Epithelial cell of esophagus (primary cell): Measurements from ENCODE around the gene NOL11.
A peak's percentile ranks its signal among the peaks of the same experiment; 100 is the strongest.
"Not testable (repeated sequence)": the region's sequence is repeated elsewhere in the genome, so short reads cannot be mapped to it uniquely, and the experiment has no call there.

Experiments used
- DNase-seq: peaks from one replicate; pipeline ENCODE4 v3.0.0; 2010; ENCODE audit warnings: low read depth
- H3K4me3 ChIP-seq: 2 replicates; pipeline ENCODE4 v1.5.1; 2011; ENCODE audit warnings: mild to moderate bottlenecking, low read length, control low read depth
- TF ChIP-seq, protein P1 (sequence below): IDR thresholded peaks from 2 replicates; pipeline ENCODE4 v1.5.1; 2011; ENCODE audit warnings: low read depth, mild to moderate bottlenecking, low read length, control low read depth, inconsistent platforms; ENCODE audit not compliant: insufficient read depth; ENCODE audit errors: missing control alignments

The NOL11 gene

GRCh38 chr17:67737145-67737544, 19.4 kb downstream of the NOL11 start:
- DNase-seq, result no peak
- TF ChIP-seq, protein P1, sequence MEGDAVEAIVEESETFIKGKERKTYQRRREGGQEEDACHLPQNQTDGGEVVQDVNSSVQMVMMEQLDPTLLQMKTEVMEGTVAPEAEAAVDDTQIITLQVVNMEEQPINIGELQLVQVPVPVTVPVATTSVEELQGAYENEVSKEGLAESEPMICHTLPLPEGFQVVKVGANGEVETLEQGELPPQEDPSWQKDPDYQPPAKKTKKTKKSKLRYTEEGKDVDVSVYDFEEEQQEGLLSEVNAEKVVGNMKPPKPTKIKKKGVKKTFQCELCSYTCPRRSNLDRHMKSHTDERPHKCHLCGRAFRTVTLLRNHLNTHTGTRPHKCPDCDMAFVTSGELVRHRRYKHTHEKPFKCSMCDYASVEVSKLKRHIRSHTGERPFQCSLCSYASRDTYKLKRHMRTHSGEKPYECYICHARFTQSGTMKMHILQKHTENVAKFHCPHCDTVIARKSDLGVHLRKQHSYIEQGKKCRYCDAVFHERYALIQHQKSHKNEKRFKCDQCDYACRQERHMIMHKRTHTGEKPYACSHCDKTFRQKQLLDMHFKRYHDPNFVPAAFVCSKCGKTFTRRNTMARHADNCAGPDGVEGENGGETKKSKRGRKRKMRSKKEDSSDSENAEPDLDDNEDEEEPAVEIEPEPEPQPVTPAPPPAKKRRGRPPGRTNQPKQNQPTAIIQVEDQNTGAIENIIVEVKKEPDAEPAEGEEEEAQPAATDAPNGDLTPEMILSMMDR, result no peak

GRCh38 chr17:67742025-67742424, 24.3 kb downstream of the NOL11 start:
- no peak overlapping the region for H3K4me3 ChIP-seq
- no peak for DNase-seq
- TF ChIP-seq, protein P1, result no peak

More at GRCh38 chr17:67737145-67737544, 19.4 kb downstream of the NOL11 start:
- H3K4me3 ChIP-seq, result no peak overlapping the region

- no peak overlapping the region for H3K4me3 ChIP-seq
- no peak for DNase-seq
- TF ChIP-seq, protein P1, result no peak
These were observed 29.2 kb downstream of the NOL11 start for GRCh38 chr17:67746704-67747571.

DNA sequence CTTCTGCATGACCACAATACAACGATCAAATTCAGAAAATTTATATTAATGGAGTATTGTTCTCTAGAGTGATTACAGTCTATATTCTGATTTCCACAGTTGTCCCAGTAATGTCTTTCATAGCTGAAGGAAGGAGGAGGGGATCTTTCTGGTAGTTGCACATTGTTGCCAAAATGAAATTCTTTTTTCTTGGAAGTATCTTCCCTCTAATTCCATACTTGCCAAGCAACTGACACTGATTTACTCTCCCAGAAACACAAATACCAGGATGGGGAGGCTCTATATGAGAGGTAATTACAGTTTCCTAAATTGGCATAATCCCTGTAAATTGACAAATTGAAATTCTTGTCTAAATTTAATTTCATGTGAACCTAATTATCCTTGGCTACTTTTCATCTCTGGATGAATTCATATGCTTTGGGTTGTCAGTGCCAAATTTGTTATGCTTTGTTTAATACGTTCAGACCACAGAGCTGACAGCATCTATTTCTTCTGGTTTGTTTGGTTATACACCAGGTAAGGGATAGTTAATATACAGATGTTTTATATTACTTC, 30.0 kb downstream of the NOL11 start:
- no peak overlapping the region for H3K4me3 ChIP-seq
- TF ChIP-seq, protein P1, result no peak
- no peak for DNase-seq

DNA sequence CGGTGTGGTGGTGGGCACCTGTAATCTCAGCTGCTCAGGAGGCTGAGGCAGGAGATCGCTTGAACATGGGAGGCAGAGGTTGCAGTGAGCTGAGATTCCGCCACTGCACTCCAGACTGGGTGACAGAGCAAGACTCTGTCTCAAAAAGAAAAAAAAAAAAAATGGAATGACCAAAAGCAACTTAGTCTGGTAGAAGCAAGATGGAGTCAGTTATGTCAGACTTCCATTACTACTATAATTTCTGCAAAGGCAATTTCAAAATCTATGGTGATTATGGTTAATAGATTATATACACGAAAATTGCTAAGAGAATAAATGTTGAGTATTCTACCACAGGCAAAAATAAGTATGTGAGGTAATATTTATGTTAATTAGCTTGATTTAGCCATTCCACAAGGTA, 32.3 kb downstream of the NOL11 start:
- no peak for DNase-seq
- TF ChIP-seq, protein P1, result no peak
- H3K4me3 ChIP-seq, result no peak overlapping the region

- TF ChIP-seq, protein P1, result peak; percentile 37
- DNase-seq, result peak; percentile 79
- H3K4me3 ChIP-seq, result no peak overlapping the region
These were observed 33.7 kb downstream of the NOL11 start for GRCh38 chr17:67751101-67752074.

DNA sequence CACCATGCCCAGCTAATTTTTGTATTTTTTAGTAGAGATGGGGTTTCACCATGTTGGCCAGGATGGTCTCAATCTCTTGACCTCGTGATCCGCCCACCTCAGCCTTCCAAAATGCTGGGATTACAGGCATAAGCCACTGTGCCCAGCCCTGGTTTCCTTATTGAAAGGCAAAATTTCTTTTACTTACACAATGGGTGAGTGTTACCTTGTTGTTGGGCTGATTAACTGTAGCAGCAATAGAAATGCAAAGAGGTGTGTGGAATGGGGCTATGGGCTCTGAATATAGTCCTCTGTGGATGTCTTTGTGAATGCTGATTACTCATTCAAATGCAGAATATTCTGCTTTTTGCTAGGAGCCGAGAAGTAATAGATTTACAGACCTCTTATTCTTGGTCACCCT, 34.4 kb downstream of the NOL11 start:
- not testable (repeated sequence) for H3K4me3 ChIP-seq, DNase-seq
